ENCODE measurements around the gene PITX1.

- no peak for TF ChIP-seq CTCF (CRISPR knock-in tag; IDR thresholded peaks at IDR 0.05)
- no peak for TF ChIP-seq CEBPZ (IDR thresholded peaks at IDR 0.05; ENCODE audit: low read length)
- no peak for TF ChIP-seq ZBTB4 (CRISPR knock-in tag; IDR thresholded peaks at IDR 0.05; ENCODE audit: borderline replicate concordance)
Observed at GRCh38 chr5:135027697-135028615, 6.1 kb downstream of the PITX1 start.
